GM10266 (cell line): ENCODE data around the gene BCAS3.

Experiments used
- DNase-seq: peaks from one replicate; pipeline ENCODE4 v3.0.0; 2012; ENCODE audit errors: extremely low spot score
- CTCF ChIP-seq: IDR thresholded peaks from 2 replicates; pipeline ENCODE4 v1.5.1; 2012; ENCODE audit warnings: mild to moderate bottlenecking, low read depth; ENCODE audit not compliant: control insufficient read depth, insufficient read depth; ENCODE audit errors: missing control alignments

The BCAS3 gene

GRCh38 chr17:60677308-60678117 lies at the start of gene BCAS3:
Gene BCAS3 (plus strand): TSS chr17:60677851.
- no peak for TF ChIP-seq CTCF
- peak; percentile 94 for DNase-seq

GRCh38 chr17:60628252-60628889 lies 49.3 kb upstream of the BCAS3 start:
- no peak for TF ChIP-seq CTCF
- no peak for DNase-seq

GRCh38 chr17:60629120-60629519 lies 48.5 kb upstream of the BCAS3 start:
- TF ChIP-seq CTCF, result no peak
- DNase-seq, result no peak

- TF ChIP-seq CTCF, result no peak
- DNase-seq, result no peak
These were observed 47.3 kb upstream of the BCAS3 start for GRCh38 chr17:60630352-60630751.

GRCh38 chr17:60631119-60631518 lies 46.5 kb upstream of the BCAS3 start:
- DNase-seq, result no peak
- TF ChIP-seq CTCF, result no peak

GRCh38 chr17:60637683-60638082 lies 40.0 kb upstream of the BCAS3 start:
- no peak for TF ChIP-seq CTCF
- no peak for DNase-seq

- no peak for TF ChIP-seq CTCF
- DNase-seq, result no peak
These were observed 38.7 kb upstream of the BCAS3 start for GRCh38 chr17:60639019-60639330.
